ENCODE results near the gene ABCC3.

Gene ABCC3

GRCh38 chr17:50682938-50683337, 48.3 kb downstream of the ABCC3 start:
- DNase-seq (ENCODE audit: insufficient read length, low spot score): no peak
- no peak for FAIRE-seq

- DNase-seq (ENCODE audit: insufficient read length, low spot score) (no peak), FAIRE-seq (no peak)
These were observed 49.0 kb downstream of the ABCC3 start for GRCh38 chr17:50683434-50684287.

- no peak for FAIRE-seq
- DNase-seq (ENCODE audit: insufficient read length, low spot score): no peak
These were observed 49.6 kb downstream of the ABCC3 start for GRCh38 chr17:50684288-50684611.

GRCh38 chr17:50684612-50685333, 50.1 kb downstream of the ABCC3 start:
- FAIRE-seq (no peak), DNase-seq (ENCODE audit: insufficient read length, low spot score) (no peak)

- FAIRE-seq (no peak), DNase-seq (ENCODE audit: insufficient read length, low spot score) (no peak)
These were observed 50.6 kb downstream of the ABCC3 start for GRCh38 chr17:50685334-50685665.

- no peak for DNase-seq (ENCODE audit: insufficient read length, low spot score)
- FAIRE-seq: no peak
These were observed 51.2 kb downstream of the ABCC3 start for GRCh38 chr17:50685691-50686493.

- peak; percentile 80 for FAIRE-seq
- DNase-seq (ENCODE audit: insufficient read length, low spot score): peak; percentile 85
These were observed 52.0 kb downstream of the ABCC3 start for GRCh38 chr17:50686494-50687199.

- FAIRE-seq (peak; percentile 9), DNase-seq (ENCODE audit: insufficient read length, low spot score) (no peak)
These were observed 52.8 kb downstream of the ABCC3 start for GRCh38 chr17:50687200-50688066.

GRCh38 chr17:50688245-50688644, 53.6 kb downstream of the ABCC3 start:
- DNase-seq (ENCODE audit: insufficient read length, low spot score) (no peak), FAIRE-seq (peak; percentile 20)

- FAIRE-seq: peak; percentile 51
These were observed 54.6 kb downstream of the ABCC3 start for GRCh38 chr17:50689251-50689650.

GRCh38 chr17:50689956-50690886, 55.5 kb downstream of the ABCC3 start:
- FAIRE-seq: peak; percentile 59
- no peak for DNase-seq (ENCODE audit: insufficient read length, low spot score)

More at GRCh38 chr17:50689251-50689650, 54.6 kb downstream of the ABCC3 start:
- DNase-seq (ENCODE audit: insufficient read length, low spot score): peak; percentile 69

GRCh38 chr17:50690887-50691549, 56.3 kb downstream of the ABCC3 start:
- FAIRE-seq (no peak), DNase-seq (ENCODE audit: insufficient read length, low spot score) (no peak)

GRCh38 chr17:50691550-50692447, 57.1 kb downstream of the ABCC3 start:
- DNase-seq (ENCODE audit: insufficient read length, low spot score): no peak
- FAIRE-seq: no peak

- FAIRE-seq: no peak
These were observed 57.9 kb downstream of the ABCC3 start for GRCh38 chr17:50692448-50693035.

GRCh38 chr17:50693036-50693682, 58.5 kb downstream of the ABCC3 start:
- no peak for FAIRE-seq

More at GRCh38 chr17:50692448-50693035, 57.9 kb downstream of the ABCC3 start:
- DNase-seq (ENCODE audit: insufficient read length, low spot score): no peak

GRCh38 chr17:50696365-50696879, 61.7 kb downstream of the ABCC3 start:
- DNase-seq (ENCODE audit: insufficient read length, low spot score) (no peak), FAIRE-seq (no peak)

More at GRCh38 chr17:50693036-50693682, 58.5 kb downstream of the ABCC3 start:
- no peak for DNase-seq (ENCODE audit: insufficient read length, low spot score)

Data from HTR-8/SVneo (cell line).